NOMO-1 (cell line): ENCODE results near the gene ACSL1.

ENCODE experiments used
- DNase-seq, 2 experiments: peaks; one replicate each; lab custom pipeline; 2025; ENCODE audit not compliant: unreplicated experiment in 2 of 2; lab: John Stamatoyannopoulos, UW

The ACSL1 gene

GRCh38 chr4:184812651-184813181, 13.1 kb downstream of the ACSL1 start:
- no peak for DNase-seq

DNA sequence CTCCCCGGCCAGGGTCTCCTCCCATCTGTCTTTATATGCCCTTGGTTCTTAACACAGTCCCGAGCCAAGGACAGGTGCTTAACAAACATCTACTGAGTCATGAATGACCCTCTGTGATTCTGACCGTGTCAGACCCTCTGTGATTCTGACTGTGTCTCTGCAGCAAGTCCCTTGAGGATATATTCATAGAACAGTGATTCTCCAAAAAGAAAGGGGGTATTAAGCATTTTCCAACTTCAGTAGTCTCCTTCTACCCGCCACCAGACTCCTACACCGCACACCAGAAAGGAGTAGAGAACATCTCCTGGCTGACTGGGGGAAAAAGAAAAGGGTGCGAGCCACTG, 13.6 kb downstream of the ACSL1 start:
- no peak for DNase-seq

DNA sequence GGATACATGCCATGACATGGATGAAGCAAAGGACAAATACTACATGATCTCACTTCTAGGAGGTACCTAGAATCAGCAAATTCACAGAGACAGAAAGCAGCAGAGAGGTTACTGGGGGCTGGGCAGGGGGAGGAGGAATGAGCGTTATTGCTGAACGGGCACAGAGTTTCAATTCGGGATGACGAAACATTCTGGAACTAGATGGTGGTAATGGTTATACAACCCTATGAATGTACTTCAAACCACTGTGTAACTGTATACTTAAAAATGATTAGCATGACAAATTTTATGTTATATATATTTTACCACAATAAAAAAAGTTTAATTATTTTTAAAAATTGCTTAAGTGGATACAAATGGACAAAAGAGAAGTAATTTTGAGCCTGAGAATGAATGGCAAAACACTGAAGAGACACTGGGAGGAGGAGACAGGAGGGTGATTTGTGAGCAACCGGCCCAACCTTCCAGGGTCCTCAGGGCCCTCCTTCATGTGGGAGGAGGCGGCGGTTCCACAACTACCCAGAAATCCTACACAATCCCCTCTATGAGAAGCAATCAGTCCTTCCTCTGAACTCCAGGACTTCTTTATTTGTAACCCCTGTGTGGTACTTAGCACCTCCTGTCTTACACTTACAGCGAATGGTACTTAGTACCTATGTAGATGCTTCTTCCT, 14.1 kb downstream of the ACSL1 start:
- peak; percentile 88 to 91 for DNase-seq

DNA sequence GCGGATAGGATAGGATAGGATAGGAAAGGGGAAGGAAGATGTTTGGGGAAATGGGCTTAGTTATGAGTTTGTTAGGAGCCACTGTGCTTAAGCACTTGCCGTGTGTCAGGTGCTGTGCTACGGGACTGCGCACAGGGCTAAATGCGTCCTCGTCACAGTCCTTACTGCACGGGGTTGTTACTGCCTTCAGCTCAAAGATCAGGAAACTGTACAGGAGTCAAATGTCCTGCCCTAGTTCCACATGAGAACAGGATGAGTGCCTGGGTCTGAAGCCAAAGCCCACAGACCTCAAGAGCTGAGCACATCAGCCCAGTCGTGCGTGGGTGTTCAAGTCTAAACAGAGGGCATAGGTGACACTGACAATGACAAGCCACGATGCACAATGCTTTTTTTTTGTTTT, 15.0 kb downstream of the ACSL1 start:
- no peak for DNase-seq

- DNase-seq, result no peak
These were observed 17.1 kb downstream of the ACSL1 start for GRCh38 chr4:184808713-184809050.

DNA sequence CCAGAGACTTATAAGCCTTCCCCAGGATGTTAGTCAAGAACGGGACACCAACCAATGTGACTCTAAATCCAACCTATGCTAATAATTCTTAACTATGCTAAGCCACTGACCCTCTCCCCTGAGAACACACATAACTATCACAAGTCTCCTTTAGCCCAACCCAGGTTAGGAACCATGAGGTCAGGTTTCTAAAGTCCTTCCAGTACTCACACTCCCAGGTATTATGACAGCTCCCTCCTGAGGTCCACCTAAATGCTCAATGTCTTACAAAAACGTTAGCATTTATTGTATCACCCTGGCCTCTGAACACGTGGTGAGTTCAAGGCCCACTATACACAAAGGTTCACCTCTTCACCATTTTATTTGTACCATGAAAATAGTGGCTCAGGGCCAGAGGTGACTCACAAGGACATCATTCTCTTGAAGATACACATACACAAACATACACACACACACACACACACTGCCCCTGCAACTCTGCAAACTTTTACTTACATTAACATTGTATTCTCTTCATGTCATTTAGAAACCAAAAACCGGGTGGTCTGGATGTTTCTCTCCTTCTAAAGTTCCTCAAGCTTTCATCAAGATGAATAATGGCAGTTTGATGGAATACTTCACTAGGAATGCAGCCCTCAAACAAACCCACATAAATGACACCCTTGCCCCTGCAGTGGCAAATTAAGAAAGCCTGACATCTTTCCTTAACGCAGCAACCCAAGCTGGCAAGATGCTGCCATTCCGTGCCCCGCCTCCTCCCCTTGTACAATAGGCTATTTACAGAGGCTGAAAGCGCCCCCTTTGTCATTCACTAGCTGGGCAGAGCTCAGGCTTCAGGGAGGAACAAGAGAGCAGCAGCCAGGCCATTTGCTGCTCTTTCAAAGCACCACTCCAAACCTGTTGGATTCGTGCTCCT, 17.7 kb downstream of the ACSL1 start:
- no peak for DNase-seq

- no peak for DNase-seq
These were observed 18.5 kb downstream of the ACSL1 start for GRCh38 chr4:184807256-184807655.

- DNase-seq, result no peak
These were observed 19.1 kb downstream of the ACSL1 start for GRCh38 chr4:184806711-184807110.

DNA sequence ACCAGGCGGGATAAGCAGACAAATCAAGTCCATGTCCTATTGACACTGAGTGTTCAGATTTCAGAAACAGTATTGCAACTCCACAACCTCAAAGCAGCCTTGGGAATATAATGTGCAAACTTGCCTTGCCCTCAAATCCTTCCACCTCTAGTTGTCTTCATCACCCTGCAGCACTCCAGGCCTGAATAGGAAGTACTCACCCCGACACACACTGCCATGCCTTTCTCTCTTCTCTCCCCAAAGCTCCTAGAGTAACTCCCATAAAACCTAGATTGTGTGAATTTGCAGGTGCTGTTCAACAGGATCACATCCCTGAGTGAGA, 19.6 kb downstream of the ACSL1 start:
- DNase-seq, result no peak

- no peak for DNase-seq
These were observed 20.1 kb downstream of the ACSL1 start for GRCh38 chr4:184805462-184806228.

GRCh38 chr4:184804621-184805020, 21.1 kb downstream of the ACSL1 start:
- DNase-seq, result no peak

GRCh38 chr4:184803874-184804273, 21.9 kb downstream of the ACSL1 start:
- DNase-seq, result no peak

- DNase-seq, result no peak
These were observed 22.6 kb downstream of the ACSL1 start for GRCh38 chr4:184803133-184803532.

- no peak for DNase-seq
These were observed 23.1 kb downstream of the ACSL1 start for GRCh38 chr4:184802697-184803015.

- DNase-seq, result no peak
These were observed 23.7 kb downstream of the ACSL1 start for GRCh38 chr4:184801781-184802696.

DNA sequence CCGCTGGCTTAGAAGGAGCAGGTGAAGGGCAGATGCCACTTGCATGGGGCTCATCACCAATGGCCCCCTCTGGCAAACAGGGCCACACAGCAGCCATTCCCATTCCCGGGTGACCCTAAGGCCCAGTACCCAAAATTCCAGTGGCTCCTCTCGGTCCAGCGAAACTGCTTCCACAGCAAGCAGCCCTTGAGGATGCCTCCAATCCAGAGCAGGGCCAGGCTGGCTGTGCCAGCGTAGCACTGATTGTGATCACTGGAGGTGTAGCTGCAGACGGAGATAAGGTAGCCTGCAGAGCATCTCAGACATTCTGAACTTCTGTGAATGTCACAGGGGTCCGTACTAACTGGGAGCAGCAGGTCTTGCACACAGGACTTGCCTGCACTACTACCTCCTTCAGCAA, 27.3 kb downstream of the ACSL1 start:
- DNase-seq, result no peak

- no peak for DNase-seq
These were observed 28.9 kb downstream of the ACSL1 start for GRCh38 chr4:184796906-184797305.

DNA sequence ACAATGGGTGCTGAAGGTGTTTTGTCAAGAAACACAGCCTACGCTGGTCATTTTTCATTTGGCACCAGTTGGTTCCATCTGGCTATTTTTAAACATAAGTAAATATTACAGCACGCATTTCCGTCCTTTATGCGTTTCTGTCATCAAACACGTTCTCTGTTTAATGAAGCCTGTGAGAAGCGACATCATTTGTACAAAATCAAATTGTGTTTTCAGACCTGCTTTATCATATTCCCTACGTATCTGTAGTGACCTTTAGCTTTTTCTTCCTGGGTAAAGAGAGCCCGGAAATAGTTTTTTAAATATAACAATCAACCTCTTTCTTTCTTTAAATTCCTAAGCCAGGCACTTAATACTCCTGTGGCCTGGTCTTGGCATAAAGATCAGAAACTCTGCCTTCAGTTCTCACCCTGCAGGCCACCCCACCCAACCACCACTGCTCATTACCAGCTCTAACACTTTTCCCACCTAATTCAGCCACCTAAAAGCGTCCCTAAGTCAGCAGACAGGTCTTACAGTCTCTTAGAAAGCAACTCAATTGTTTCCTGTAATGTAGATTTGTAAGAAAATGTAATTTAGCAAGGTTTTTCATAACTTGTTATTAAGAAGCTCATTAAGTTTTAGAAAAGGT, 30.4 kb downstream of the ACSL1 start:
- DNase-seq, result no peak

- no peak for DNase-seq
These were observed 31.3 kb downstream of the ACSL1 start for GRCh38 chr4:184794470-184794869.

GRCh38 chr4:184793735-184794355, 31.9 kb downstream of the ACSL1 start:
- no peak for DNase-seq
